HepG2 (cell line): Measurements from ENCODE around the gene NNAT. TPM values are rescaled to one million over a fixed set of nuclear protein-coding genes. Genes with fewer than 3 reads are reported as not detected.
A peak's percentile ranks its signal among the peaks of the same experiment; 100 is the strongest.

Source experiments
- FOXA3 ChIP-seq: IDR thresholded peaks from 2 replicates; pipeline ENCODE4 v1.6.1; 2016; ENCODE audit warnings: missing genetic modification reagents, missing compliant biosample characterization
- HMG20B ChIP-seq: conservative IDR thresholded peaks from 2 replicates; pipeline ENCODE4 v1.6.1; 2016; ENCODE audit warnings: missing genetic modification reagents, missing compliant biosample characterization
- LBX2 ChIP-seq: sonication (generic); formaldehyde crosslinking; IDR thresholded peaks from 2 replicates; pipeline ENCODE4 v1.5.0; 2020; ENCODE audit warnings: missing genetic modification reagents, mild to moderate bottlenecking, borderline replicate concordance
- LCORL ChIP-seq, 2 experiments: fragments of 450-650 bp in 1 of 2; sonication (generic) in 1 of 2; formaldehyde crosslinking in 1 of 2; IDR thresholded peaks; 2 replicates each; pipeline versions ENCODE4 v1.5.0 to v1.6.1; 2017 to 2020; ENCODE audit warnings: antibody characterized with exemption in 1 of 2, missing genetic modification reagents in 1 of 2
- LRRFIP1 ChIP-seq: sonication (generic); formaldehyde crosslinking; conservative IDR thresholded peaks from 2 replicates; pipeline ENCODE4 v1.4.0; 2020; ENCODE audit warnings: missing genetic modification reagents
- NR2F1 ChIP-seq, 2 experiments: fragments of 450-650 bp in 1 of 2; formaldehyde crosslinking in 1 of 2; IDR thresholded peaks; 2 replicates each; pipeline versions ENCODE4 v1.5.0 to v1.6.1; 2016 to 2020; ENCODE audit warnings: mild to moderate bottlenecking in 1 of 2, missing compliant biosample characterization in 1 of 2, missing genetic modification reagents in 1 of 2, moderate library complexity in 1 of 2
- POLR2A ChIP-seq, 2 experiments: IDR thresholded peaks; 2 replicates each; pipeline ENCODE4 v1.6.1; 2011; ENCODE audit warnings: low read depth in 2 of 2, low read length in 2 of 2, mild to moderate bottlenecking in 1 of 2, moderate library complexity in 1 of 2; ENCODE audit not compliant: insufficient read depth in 1 of 2
- RNF2 ChIP-seq: fragments of 450-650 bp; conservative IDR thresholded peaks from 2 replicates; pipeline ENCODE4 v1.6.1; 2016; ENCODE audit warnings: low read depth
- TBP ChIP-seq: sonication (generic); formaldehyde crosslinking; IDR thresholded peaks from 2 replicates; pipeline ENCODE4 v1.5.0; 2020; ENCODE audit warnings: missing genetic modification reagents
- TOPORS ChIP-seq: sonication (generic); formaldehyde crosslinking; IDR thresholded peaks from 2 replicates; pipeline ENCODE4 v1.8.0; 2023; ENCODE audit warnings: mild to moderate bottlenecking, missing genetic modification reagents
- ZBTB40 ChIP-seq, 2 experiments: fragments of 450-650 bp in 1 of 2; sonication (generic) in 1 of 2; formaldehyde crosslinking in 1 of 2; IDR thresholded peaks; 2 replicates each; pipeline versions ENCODE4 v1.6.1 to v1.8.0; 2016 to 2022; ENCODE audit warnings: antibody characterized with exemption in 1 of 2, mild to moderate bottlenecking in 1 of 2, missing genetic modification reagents in 1 of 2
- ZKSCAN5 ChIP-seq: sonication (generic); formaldehyde crosslinking; IDR thresholded peaks from 2 replicates; pipeline ENCODE4 v1.5.1; 2020; ENCODE audit warnings: mild to moderate bottlenecking, missing genetic modification reagents
- ZNF263 ChIP-seq: sonication (generic); formaldehyde crosslinking; IDR thresholded peaks from 2 replicates; pipeline ENCODE4 v1.4.0; 2020; ENCODE audit warnings: missing genetic modification reagents
- ZNF558 ChIP-seq: sonication (generic); formaldehyde crosslinking; IDR thresholded peaks from 2 replicates; pipeline ENCODE4 v1.9.0; 2022; ENCODE audit warnings: mild to moderate bottlenecking, missing genetic modification reagents, borderline replicate concordance
- ZNF83 ChIP-seq: sonication (generic); formaldehyde crosslinking; IDR thresholded peaks from 2 replicates; pipeline ENCODE4 v1.4.0; 2020; ENCODE audit warnings: missing genetic modification reagents, mild to moderate bottlenecking, borderline replicate concordance
- polyA plus RNA-seq, 8 experiments: library from polyadenylated mRNA; depleted of rRNA in 3 of 8; stranded (reverse) in 7 of 8; unstranded in 1 of 8; fragments of >200 nt; fragmentation: Illumina TruSeq in 4 of 8; extraction: Trizol in 4 of 8; gene quantifications; 2 replicates each; pipeline versions ENCODE4 v1.2.1 to v1.2.3, GENCODE V29; 2011 to 2016; ENCODE audit warnings: low read depth in 4 of 8, missing spikeins in 1 of 8, mixed read lengths in 1 of 8; ENCODE audit not compliant: insufficient read depth in 1 of 8
- total RNA-seq, 5 experiments: library from RNA; depleted of rRNA; stranded (reverse); fragments of >200 nt; fragmentation: Illumina TruSeq; extraction: Trizol; gene quantifications; 2 replicates each; pipeline ENCODE4 v1.2.3, GENCODE V29; 2016; ENCODE audit warnings: low read depth in 1 of 5

Gene NNAT
- total and polyA plus RNA-seq, 2 of the 13 experiments (the other 11 are each of a cell fraction or from before 2014, with no cell fraction given) = not detected

GRCh38 chr20:37564388-37565133 lies 43.5 kb downstream of the NNAT start (continued):
- TF ChIP-seq LRRFIP1 (CRISPR knock-in tag) (no peak), TOPORS (no peak), ZNF558 (no peak), ZBTB40 (IDR thresholded peaks at IDR 0.05) (no peak), ZBTB40 (CRISPR knock-in tag; IDR thresholded peaks at IDR 0.05) (no peak), LBX2 (CRISPR knock-in tag) (no peak), ZKSCAN5 (CRISPR knock-in tag) (no peak), NR2F1 (CRISPR knock-in tag; IDR thresholded peaks at IDR 0.05) (0 out of 4 replicates have a peak, but pooled peaks of 1 of the 2 experiments have one; percentile 13), POLR2A (IDR thresholded peaks at IDR 0.05; ENCODE audit: insufficient read depth in 1 of 2, low read depth in 2 of 2, low read length in 2 of 2) (no peak), HMG20B (CRISPR knock-in tag) (no peak), TBP (CRISPR knock-in tag) (no peak), RNF2 (no peak), FOXA3 (CRISPR knock-in tag) (no peak), ZNF83 (CRISPR knock-in tag) (peak; percentile 47; the same call in 1 of the 2 replicates), ZNF263 (no peak), LCORL (IDR thresholded peaks at IDR 0.05) (no peak), LCORL (CRISPR knock-in tag; IDR thresholded peaks at IDR 0.05) (0 out of 2 replicates have a peak, but pooled peaks have one; percentile 39)
